ENCODE measurements around the gene ATP8B3. TPM values are rescaled to one million over a fixed set of nuclear protein-coding genes. Genes with fewer than 3 reads are reported as not detected.

Gene ATP8B3
- total and polyA plus RNA-seq, 10 of the 15 experiments (the other 5 are each of a cell fraction or from before 2014, with no cell fraction given): 0.13 to 1.7 (median 0.52) TPM

- TF ChIP-seq ZZZ3 (IDR thresholded peaks at IDR 0.05; ENCODE audit: control insufficient read depth, insufficient read length, low read depth) (no peak), RBBP5 (conservative IDR thresholded peaks at IDR 0.05) (no peak), TCF12 (IDR thresholded peaks at IDR 0.05; ENCODE audit: low read depth, low read length) (no peak), REST (IDR thresholded peaks at IDR 0.05; ENCODE audit: low read depth, low read length) (no peak), ZNF592 (IDR thresholded peaks at IDR 0.05) (no peak)
Measured at GRCh38 chr19:1787116-1787515, 25.0 kb downstream of the ATP8B3 start (continued).

Data from GM12878 (cell line).